ENCODE results near the gene RNASEH1.

Gene RNASEH1

GRCh38 chr2:3533836-3534235 is 24.3 kb downstream of the RNASEH1 start:
- Histone ChIP-seq H4K20me1 (ENCODE audit: insufficient read depth, low read length, poor library complexity, severe bottlenecking) (no peaks in the 10 kb centered on the region), H3F3A (ENCODE audit: low read depth) (no peaks in the 10 kb centered on the region), H3K79me2 (ENCODE audit: insufficient read depth, low read length) (no peaks in the 10 kb centered on the region), H3K9ac (ENCODE audit: low read depth, low read length, poor library complexity, severe bottlenecking) (no peak overlapping the region), H2AFZ (ENCODE audit: low read length) (no peak overlapping the region), H3K9me3 (ENCODE audit: insufficient read depth, low read depth, low read length) (no peaks in the 10 kb centered on the region), H3K27me3 (ENCODE audit: insufficient read depth, low read length, poor library complexity, severe bottlenecking) (no peaks in the 10 kb centered on the region), H3K4me1 (ENCODE audit: insufficient read depth, low read length, poor library complexity, severe bottlenecking) (peaks cover 7% of the 10 kb centered on the region), H3K4me3 (ENCODE audit: low read length, poor library complexity, severe bottlenecking) (no peak overlapping the region), H3K9me2 (replicated peaks; ENCODE audit: low read depth, low read length) (no peaks in the 10 kb centered on the region), H3K36me3 (ENCODE audit: insufficient read depth, low read length) (no peaks in the 10 kb centered on the region; the same call in 1 of the 2 replicates), H3K4me2 (ENCODE audit: low read depth, low read length, poor library complexity, severe bottlenecking) (no peak overlapping the region)
- TF ChIP-seq CTCF (conservative IDR thresholded peaks at IDR 0.05; ENCODE audit: low read length): no peak
- TF ChIP-seq EZH2phosphoT487 (IDR thresholded peaks at IDR 0.05; ENCODE audit: borderline replicate concordance): no peak

- no peaks in the 10 kb centered on the region for H3K9me2 ChIP-seq (replicated peaks; ENCODE audit: low read depth, low read length)
- no peak overlapping the region for H3K4me2 ChIP-seq (ENCODE audit: low read depth, low read length, poor library complexity, severe bottlenecking)
- H3K9ac ChIP-seq (ENCODE audit: low read depth, low read length, poor library complexity, severe bottlenecking): no peak overlapping the region
- no peaks in the 10 kb centered on the region for H4K20me1 ChIP-seq (ENCODE audit: insufficient read depth, low read length, poor library complexity, severe bottlenecking)
- no peaks in the 10 kb centered on the region for H3K27me3 ChIP-seq (ENCODE audit: insufficient read depth, low read length, poor library complexity, severe bottlenecking)
- H2AFZ ChIP-seq (ENCODE audit: low read length): no peak overlapping the region
- H3K36me3 ChIP-seq (ENCODE audit: insufficient read depth, low read length): no peaks in the 10 kb centered on the region
- no peaks in the 10 kb centered on the region for H3K9me3 ChIP-seq (ENCODE audit: insufficient read depth, low read depth, low read length)
- H3K79me2 ChIP-seq (ENCODE audit: insufficient read depth, low read length): no peaks in the 10 kb centered on the region
- no peaks in the 10 kb centered on the region for H3F3A ChIP-seq (ENCODE audit: low read depth)
- TF ChIP-seq EZH2phosphoT487 (IDR thresholded peaks at IDR 0.05; ENCODE audit: borderline replicate concordance): no peak
- no peak for TF ChIP-seq CTCF (conservative IDR thresholded peaks at IDR 0.05; ENCODE audit: low read length)
- H3K4me1 ChIP-seq (ENCODE audit: insufficient read depth, low read length, poor library complexity, severe bottlenecking): peaks cover 7% of the 10 kb centered on the region
- no peak overlapping the region for H3K4me3 ChIP-seq (ENCODE audit: low read length, poor library complexity, severe bottlenecking)
Observed at GRCh38 chr2:3532941-3533340, 25.2 kb downstream of the RNASEH1 start.

GRCh38 chr2:3529316-3530025 is 28.7 kb downstream of the RNASEH1 start:
- Histone ChIP-seq H3K36me3 (ENCODE audit: insufficient read depth, low read length) (no peaks in the 10 kb centered on the region), H3K9me3 (ENCODE audit: insufficient read depth, low read depth, low read length) (no peaks in the 10 kb centered on the region), H3K27me3 (ENCODE audit: insufficient read depth, low read length, poor library complexity, severe bottlenecking) (no peaks in the 10 kb centered on the region), H3K4me3 (ENCODE audit: low read length, poor library complexity, severe bottlenecking) (no peak overlapping the region), H3K9ac (ENCODE audit: low read depth, low read length, poor library complexity, severe bottlenecking) (no peak overlapping the region), H2AFZ (ENCODE audit: low read length) (no peak overlapping the region), H3K79me2 (ENCODE audit: insufficient read depth, low read length) (no peaks in the 10 kb centered on the region), H4K20me1 (ENCODE audit: insufficient read depth, low read length, poor library complexity, severe bottlenecking) (no peaks in the 10 kb centered on the region), H3F3A (ENCODE audit: low read depth) (no peaks in the 10 kb centered on the region), H3K4me1 (ENCODE audit: insufficient read depth, low read length, poor library complexity, severe bottlenecking) (no peaks in the 10 kb centered on the region), H3K4me2 (ENCODE audit: low read depth, low read length, poor library complexity, severe bottlenecking) (no peak overlapping the region), H3K9me2 (replicated peaks; ENCODE audit: low read depth, low read length) (no peaks in the 10 kb centered on the region)
- no peak for TF ChIP-seq CTCF (conservative IDR thresholded peaks at IDR 0.05; ENCODE audit: low read length)
- TF ChIP-seq EZH2phosphoT487 (IDR thresholded peaks at IDR 0.05; ENCODE audit: borderline replicate concordance): no peak

All from Loucy (cell line).